ENCODE measurements around the gene TMEM120A.

The TMEM120A gene

DNA sequence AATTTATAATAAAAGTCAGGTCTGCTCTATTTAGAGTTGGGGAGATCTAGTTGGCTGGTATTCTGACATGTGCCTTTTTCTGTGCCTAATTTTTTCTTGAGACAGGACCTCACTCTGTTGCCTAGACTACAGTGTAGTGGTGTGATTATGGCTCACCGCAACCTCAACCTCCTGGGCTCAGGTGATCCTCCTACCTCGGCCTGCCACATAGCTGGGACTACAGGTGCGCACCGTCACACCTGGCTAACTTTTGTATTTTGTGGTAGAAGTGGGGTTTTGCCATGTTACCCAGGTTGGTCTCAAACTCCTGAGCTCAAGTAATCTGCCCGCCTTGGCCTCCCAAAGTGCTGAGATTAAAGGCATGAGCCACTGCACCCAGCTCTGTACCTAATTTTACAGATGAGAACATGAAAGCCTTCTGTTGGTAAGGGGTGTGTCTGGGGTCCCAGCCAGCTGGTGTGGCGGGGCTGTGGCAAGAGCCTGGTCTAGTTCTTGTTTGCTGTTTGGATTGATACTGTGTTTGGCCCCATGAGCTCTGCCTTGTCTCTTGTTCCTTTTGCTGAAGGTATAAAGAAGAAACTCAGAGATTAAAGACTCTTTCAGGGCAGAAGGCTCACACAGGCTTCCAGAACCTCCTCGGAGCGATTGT lies 48.1 kb downstream of the TMEM120A start:
- Histone ChIP-seq H3K27ac (replicated peaks) (0 out of 2 replicates have a peak overlapping the region, but pooled peaks have one; percentile 1), H3K4me3 (replicated peaks; ENCODE audit: insufficient read depth, low read length) (no peak overlapping the region), H3K27me3 (ENCODE audit: insufficient read depth, poor library complexity, severe bottlenecking) (no peaks in the 10 kb centered on the region)
- TF ChIP-seq CTCF (IDR thresholded peaks at IDR 0.05; ENCODE audit: insufficient read depth, low read length) = no peak
- TF ChIP-seq GABPA (IDR thresholded peaks at IDR 0.05; ENCODE audit: low read depth) = no peak
- no peak for TF ChIP-seq POLR2AphosphoS5 (IDR thresholded peaks at IDR 0.05; ENCODE audit: low read depth)
- TF ChIP-seq, protein P1, sequence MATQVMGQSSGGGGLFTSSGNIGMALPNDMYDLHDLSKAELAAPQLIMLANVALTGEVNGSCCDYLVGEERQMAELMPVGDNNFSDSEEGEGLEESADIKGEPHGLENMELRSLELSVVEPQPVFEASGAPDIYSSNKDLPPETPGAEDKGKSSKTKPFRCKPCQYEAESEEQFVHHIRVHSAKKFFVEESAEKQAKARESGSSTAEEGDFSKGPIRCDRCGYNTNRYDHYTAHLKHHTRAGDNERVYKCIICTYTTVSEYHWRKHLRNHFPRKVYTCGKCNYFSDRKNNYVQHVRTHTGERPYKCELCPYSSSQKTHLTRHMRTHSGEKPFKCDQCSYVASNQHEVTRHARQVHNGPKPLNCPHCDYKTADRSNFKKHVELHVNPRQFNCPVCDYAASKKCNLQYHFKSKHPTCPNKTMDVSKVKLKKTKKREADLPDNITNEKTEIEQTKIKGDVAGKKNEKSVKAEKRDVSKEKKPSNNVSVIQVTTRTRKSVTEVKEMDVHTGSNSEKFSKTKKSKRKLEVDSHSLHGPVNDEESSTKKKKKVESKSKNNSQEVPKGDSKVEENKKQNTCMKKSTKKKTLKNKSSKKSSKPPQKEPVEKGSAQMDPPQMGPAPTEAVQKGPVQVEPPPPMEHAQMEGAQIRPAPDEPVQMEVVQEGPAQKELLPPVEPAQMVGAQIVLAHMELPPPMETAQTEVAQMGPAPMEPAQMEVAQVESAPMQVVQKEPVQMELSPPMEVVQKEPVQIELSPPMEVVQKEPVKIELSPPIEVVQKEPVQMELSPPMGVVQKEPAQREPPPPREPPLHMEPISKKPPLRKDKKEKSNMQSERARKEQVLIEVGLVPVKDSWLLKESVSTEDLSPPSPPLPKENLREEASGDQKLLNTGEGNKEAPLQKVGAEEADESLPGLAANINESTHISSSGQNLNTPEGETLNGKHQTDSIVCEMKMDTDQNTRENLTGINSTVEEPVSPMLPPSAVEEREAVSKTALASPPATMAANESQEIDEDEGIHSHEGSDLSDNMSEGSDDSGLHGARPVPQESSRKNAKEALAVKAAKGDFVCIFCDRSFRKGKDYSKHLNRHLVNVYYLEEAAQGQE (IDR thresholded peaks at IDR 0.05; ENCODE audit: insufficient replicate concordance, low read depth) = no peak
- TF ChIP-seq SPI1 (IDR thresholded peaks at IDR 0.05; ENCODE audit: borderline replicate concordance, low read depth) = no peak
- DNase-seq (ENCODE audit: low read depth in 1 of 2, low spot score in 1 of 2) = no peak

- no peaks in the 10 kb centered on the region for H3K27me3 ChIP-seq (ENCODE audit: insufficient read depth, poor library complexity, severe bottlenecking)
- H3K4me3 ChIP-seq (replicated peaks; ENCODE audit: insufficient read depth, low read length) = no peak overlapping the region
- TF ChIP-seq, protein P1 (IDR thresholded peaks at IDR 0.05; ENCODE audit: insufficient replicate concordance, low read depth) = no peak
- TF ChIP-seq GABPA (IDR thresholded peaks at IDR 0.05; ENCODE audit: low read depth) (no peak), POLR2AphosphoS5 (IDR thresholded peaks at IDR 0.05; ENCODE audit: low read depth) (no peak), SPI1 (IDR thresholded peaks at IDR 0.05; ENCODE audit: borderline replicate concordance, low read depth) (no peak), CTCF (IDR thresholded peaks at IDR 0.05; ENCODE audit: insufficient read depth, low read length) (no peak)
- DNase-seq (ENCODE audit: low read depth in 1 of 2, low spot score in 1 of 2) = peak; percentile 75 to 76
- 0 out of 2 replicates have a peak overlapping the region, but pooled peaks have one; percentile 1 for H3K27ac ChIP-seq (replicated peaks)
These were observed 48.9 kb downstream of the TMEM120A start for GRCh38 chr7:75945297-75946168.

- no peak for DNase-seq (ENCODE audit: low read depth in 1 of 2, low spot score in 1 of 2)
- TF ChIP-seq SPI1 (IDR thresholded peaks at IDR 0.05; ENCODE audit: borderline replicate concordance, low read depth) (no peak), POLR2AphosphoS5 (IDR thresholded peaks at IDR 0.05; ENCODE audit: low read depth) (no peak), GABPA (IDR thresholded peaks at IDR 0.05; ENCODE audit: low read depth) (no peak), CTCF (IDR thresholded peaks at IDR 0.05; ENCODE audit: insufficient read depth, low read length) (no peak)
- TF ChIP-seq, protein P1 (IDR thresholded peaks at IDR 0.05; ENCODE audit: insufficient replicate concordance, low read depth) = no peak
- Histone ChIP-seq H3K27ac (replicated peaks) (no peak overlapping the region), H3K27me3 (ENCODE audit: insufficient read depth, poor library complexity, severe bottlenecking) (no peaks in the 10 kb centered on the region), H3K4me3 (replicated peaks; ENCODE audit: insufficient read depth, low read length) (no peak overlapping the region)
These were observed 49.9 kb downstream of the TMEM120A start for GRCh38 chr7:75944507-75944906.

Measured in HL-60 (cell line).